ENCODE data around the gene SEL1L2. TPM values are rescaled to one million over a fixed set of nuclear protein-coding genes. Genes with fewer than 3 reads are reported as not detected.

The SEL1L2 gene
- total RNA-seq, 4 donors from 2014 or later = not detected

DNA sequence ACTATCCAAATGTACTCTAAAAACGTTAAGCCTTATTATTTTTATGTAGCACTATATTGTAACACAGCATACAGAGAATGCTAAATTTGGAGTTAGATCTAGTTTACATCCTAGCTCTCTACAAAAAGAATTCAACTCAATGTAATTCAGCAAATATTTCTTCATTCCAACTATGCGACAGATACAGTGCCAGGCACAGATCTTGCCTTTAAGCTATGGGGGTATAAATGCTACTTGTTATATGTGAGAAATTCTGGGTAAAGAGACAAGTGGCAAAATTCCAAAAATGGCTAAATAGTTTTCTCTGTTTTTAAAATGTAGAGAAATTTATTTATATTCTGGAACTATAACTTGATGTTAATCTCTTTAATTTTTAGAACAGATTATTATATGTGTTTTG is 63.2 kb downstream of the SEL1L2 start:
- intact Hi-C loops (cut with DNase I; ENCODE audit: low total_unique reads) (no loop called here), in situ Hi-C loops (cut with MboI; ENCODE audit: low pct_ligation_motif_present in 1 of 4, low pct_unique_long_range_greater_than_20kb in 1 of 4, low sequenced_read_pairs in 3 of 4) (no loop called here)
- no peak for DNase-seq
- no peaks in the 10 kb centered on the region for H3K9me3 ChIP-seq
- H3K27ac ChIP-seq = no peak overlapping the region
- H3K36me3 ChIP-seq = no peaks in the 10 kb centered on the region
- H3K4me3 ChIP-seq = no peak overlapping the region
- H3K27me3 ChIP-seq = no peaks in the 10 kb centered on the region
- TF ChIP-seq POLR2A (IDR thresholded peaks at IDR 0.05) (no peak), POLR2AphosphoS5 (IDR thresholded peaks at IDR 0.05) (no peak), EP300 (IDR thresholded peaks at IDR 0.05; ENCODE audit: low read depth) (no peak)
- TF ChIP-seq, protein P1, sequence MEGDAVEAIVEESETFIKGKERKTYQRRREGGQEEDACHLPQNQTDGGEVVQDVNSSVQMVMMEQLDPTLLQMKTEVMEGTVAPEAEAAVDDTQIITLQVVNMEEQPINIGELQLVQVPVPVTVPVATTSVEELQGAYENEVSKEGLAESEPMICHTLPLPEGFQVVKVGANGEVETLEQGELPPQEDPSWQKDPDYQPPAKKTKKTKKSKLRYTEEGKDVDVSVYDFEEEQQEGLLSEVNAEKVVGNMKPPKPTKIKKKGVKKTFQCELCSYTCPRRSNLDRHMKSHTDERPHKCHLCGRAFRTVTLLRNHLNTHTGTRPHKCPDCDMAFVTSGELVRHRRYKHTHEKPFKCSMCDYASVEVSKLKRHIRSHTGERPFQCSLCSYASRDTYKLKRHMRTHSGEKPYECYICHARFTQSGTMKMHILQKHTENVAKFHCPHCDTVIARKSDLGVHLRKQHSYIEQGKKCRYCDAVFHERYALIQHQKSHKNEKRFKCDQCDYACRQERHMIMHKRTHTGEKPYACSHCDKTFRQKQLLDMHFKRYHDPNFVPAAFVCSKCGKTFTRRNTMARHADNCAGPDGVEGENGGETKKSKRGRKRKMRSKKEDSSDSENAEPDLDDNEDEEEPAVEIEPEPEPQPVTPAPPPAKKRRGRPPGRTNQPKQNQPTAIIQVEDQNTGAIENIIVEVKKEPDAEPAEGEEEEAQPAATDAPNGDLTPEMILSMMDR (IDR thresholded peaks at IDR 0.05) = no peak
- WGBS, 2 donors (ENCODE audit: low coverage in 1 of 2) = 57 to 61% methylated on average over 2 of the region's 2 CpGs
- no peaks in the 10 kb centered on the region for H3K4me1 ChIP-seq

DNA sequence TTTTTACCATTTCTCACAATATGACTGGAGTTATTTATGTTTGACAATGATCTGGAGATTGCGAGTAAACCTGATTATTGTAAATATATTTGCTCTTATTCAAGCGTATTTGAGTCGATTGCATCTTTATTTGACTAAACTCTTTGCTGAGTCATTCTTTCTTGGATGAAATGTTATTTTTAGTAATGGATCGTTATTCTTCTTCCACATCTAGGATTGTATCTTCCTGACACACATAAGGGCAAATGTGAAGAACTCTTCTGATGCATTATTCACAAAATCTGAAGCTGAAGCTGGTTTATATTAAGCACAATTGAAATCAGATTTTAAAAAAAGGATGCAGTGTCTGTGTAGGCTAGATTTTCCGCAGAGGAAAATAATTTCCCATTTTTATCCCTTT is 68.2 kb downstream of the SEL1L2 start:
- in situ Hi-C loops (cut with MboI; ENCODE audit: low pct_ligation_motif_present in 1 of 4, low pct_unique_long_range_greater_than_20kb in 1 of 4, low sequenced_read_pairs in 3 of 4) = no loop called here
- Histone ChIP-seq H3K9me3 (no peaks in the 10 kb centered on the region), H3K4me3 (no peak overlapping the region), H3K36me3 (no peaks in the 10 kb centered on the region), H3K4me1 (no peaks in the 10 kb centered on the region), H3K27ac (no peak overlapping the region), H3K27me3 (no peaks in the 10 kb centered on the region)
- intact Hi-C loops (cut with DNase I; ENCODE audit: low total_unique reads) = no loop called here
- TF ChIP-seq, protein P1 (IDR thresholded peaks at IDR 0.05) = no peak
- no peak for TF ChIP-seq POLR2AphosphoS5 (IDR thresholded peaks at IDR 0.05)
- TF ChIP-seq POLR2A (IDR thresholded peaks at IDR 0.05) = no peak
- 73 to 77% methylated on average over 5 of the region's 5 CpGs for WGBS, 2 donors (ENCODE audit: low coverage in 1 of 2)
- DNase-seq = no peak

DNA sequence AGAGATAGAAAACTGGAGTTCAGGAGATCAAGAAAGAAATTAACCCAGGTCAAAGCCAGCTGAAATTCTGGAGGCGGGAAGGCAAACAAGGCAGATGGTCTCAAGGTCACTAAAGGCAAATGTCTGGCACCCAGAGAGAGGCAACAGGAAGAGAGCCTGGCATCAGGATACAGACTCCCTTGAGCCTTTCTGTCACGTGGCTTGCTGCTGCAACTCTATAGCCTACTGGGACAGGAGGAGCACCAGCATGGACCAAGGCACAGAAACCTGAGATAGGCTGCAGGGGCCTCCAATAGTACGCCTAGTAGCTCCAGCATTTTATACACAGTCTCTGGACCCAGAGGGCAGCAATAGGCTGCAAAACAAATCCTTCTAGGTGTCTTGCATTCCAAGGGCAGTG is 75.1 kb downstream of the SEL1L2 start:
- no peaks in the 10 kb centered on the region for H3K4me1 ChIP-seq
- no peaks in the 10 kb centered on the region for H3K9me3 ChIP-seq
- H3K4me3 ChIP-seq = no peak overlapping the region
- no peaks in the 10 kb centered on the region for H3K36me3 ChIP-seq
- in situ Hi-C loops (cut with MboI; ENCODE audit: low pct_ligation_motif_present in 1 of 4, low pct_unique_long_range_greater_than_20kb in 1 of 4, low sequenced_read_pairs in 3 of 4) (no loop called here), intact Hi-C loops (cut with DNase I; ENCODE audit: low total_unique reads) (no loop called here)
- H3K27ac ChIP-seq = no peak overlapping the region
- no peaks in the 10 kb centered on the region for H3K27me3 ChIP-seq
- 45% methylated on average over 3 of the region's 3 CpGs; no CpG with 5 or more reads in 1 of the 2 donors for WGBS, 2 donors (ENCODE audit: low coverage in 1 of 2)
- TF ChIP-seq POLR2A (IDR thresholded peaks at IDR 0.05) (no peak), EP300 (IDR thresholded peaks at IDR 0.05; ENCODE audit: low read depth) (no peak), POLR2AphosphoS5 (IDR thresholded peaks at IDR 0.05) (no peak)
- TF ChIP-seq, protein P1 (IDR thresholded peaks at IDR 0.05) = no peak
- DNase-seq = no peak

DNA sequence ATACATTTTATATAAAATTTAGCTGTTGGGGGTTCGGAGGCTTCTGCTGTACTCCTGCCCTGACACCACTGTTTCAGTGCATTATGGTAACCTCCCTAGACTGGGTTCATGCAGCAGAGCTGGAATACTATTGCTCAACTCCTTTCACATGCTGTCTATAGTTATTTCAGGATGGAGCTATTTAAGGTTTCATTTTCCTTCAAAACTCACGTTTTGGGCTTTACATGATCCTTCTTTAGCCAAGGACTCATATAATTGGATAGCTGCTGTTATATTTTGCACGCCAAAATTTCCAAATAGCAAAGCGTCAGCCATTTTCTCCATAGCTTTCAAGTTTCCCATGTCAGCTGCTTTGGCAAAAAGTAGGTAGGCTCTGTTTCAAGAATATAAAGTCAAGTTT is 76.8 kb downstream of the SEL1L2 start:
- H3K27me3 ChIP-seq = no peaks in the 10 kb centered on the region
- no peak overlapping the region for H3K4me3 ChIP-seq
- in situ Hi-C loops (cut with MboI; ENCODE audit: low pct_ligation_motif_present in 1 of 4, low pct_unique_long_range_greater_than_20kb in 1 of 4, low sequenced_read_pairs in 3 of 4) (no loop called here), intact Hi-C loops (cut with DNase I; ENCODE audit: low total_unique reads) (no loop called here)
- no peaks in the 10 kb centered on the region for H3K9me3 ChIP-seq
- no peak overlapping the region for H3K27ac ChIP-seq
- WGBS, 2 donors (ENCODE audit: low coverage in 1 of 2) = 66 to 74% methylated on average over 2 to 4 of the region's 4 CpGs
- DNase-seq = no peak
- TF ChIP-seq, protein P1 (IDR thresholded peaks at IDR 0.05) = no peak
- TF ChIP-seq EP300 (IDR thresholded peaks at IDR 0.05; ENCODE audit: low read depth) = no peak
- TF ChIP-seq POLR2A (IDR thresholded peaks at IDR 0.05) = no peak
- no peak for TF ChIP-seq POLR2AphosphoS5 (IDR thresholded peaks at IDR 0.05)
- H3K36me3 ChIP-seq = no peaks in the 10 kb centered on the region
- H3K4me1 ChIP-seq = no peaks in the 10 kb centered on the region
